ENCODE measurements around the gene UNC13C.

Gene UNC13C

GRCh38 chr15:54131410-54131809, 153.2 kb downstream of the UNC13C start:
- no peak for FAIRE-seq

GRCh38 chr15:54149115-54149531, 170.9 kb downstream of the UNC13C start:
- no peak for FAIRE-seq

GRCh38 chr15:54150255-54150654, 172.0 kb downstream of the UNC13C start:
- no peak for FAIRE-seq

- FAIRE-seq: no peak
These were observed 180.8 kb downstream of the UNC13C start for GRCh38 chr15:54159012-54159411.

GRCh38 chr15:54187325-54187724, 209.1 kb downstream of the UNC13C start:
- FAIRE-seq: no peak

GRCh38 chr15:54197995-54198394, 219.8 kb downstream of the UNC13C start:
- no peak for FAIRE-seq

- no peak for FAIRE-seq
These were observed 228.5 kb downstream of the UNC13C start for GRCh38 chr15:54206586-54207321.

GRCh38 chr15:54208786-54209185, 230.5 kb downstream of the UNC13C start:
- no peak for FAIRE-seq

GRCh38 chr15:54212635-54213034, 234.4 kb downstream of the UNC13C start:
- no peak for FAIRE-seq

- no peak for FAIRE-seq
These were observed 248.2 kb downstream of the UNC13C start for GRCh38 chr15:54226455-54226854.

- FAIRE-seq: no peak
These were observed 249.3 kb downstream of the UNC13C start for GRCh38 chr15:54227569-54227968.

GRCh38 chr15:54250326-54250725, 272.1 kb downstream of the UNC13C start:
- FAIRE-seq: no peak

- no peak for FAIRE-seq
These were observed 277.9 kb downstream of the UNC13C start for GRCh38 chr15:54256190-54256589.

GRCh38 chr15:54273928-54274327, 295.7 kb downstream of the UNC13C start:
- no peak for FAIRE-seq

- no peak for FAIRE-seq
These were observed 299.6 kb downstream of the UNC13C start for GRCh38 chr15:54277834-54278233.

- no peak for FAIRE-seq
These were observed 302.5 kb downstream of the UNC13C start for GRCh38 chr15:54280726-54281125.

GRCh38 chr15:54282228-54282836, 304.1 kb downstream of the UNC13C start:
- FAIRE-seq: no peak

- no peak for FAIRE-seq
These were observed 309.8 kb downstream of the UNC13C start for GRCh38 chr15:54288049-54288448.

GRCh38 chr15:54289590-54290136, 311.4 kb downstream of the UNC13C start:
- no peak for FAIRE-seq

- no peak for FAIRE-seq
These were observed 320.2 kb downstream of the UNC13C start for GRCh38 chr15:54298396-54298795.

GRCh38 chr15:54304321-54304720, 326.1 kb downstream of the UNC13C start:
- no peak for FAIRE-seq

- no peak for FAIRE-seq
These were observed 326.9 kb downstream of the UNC13C start for GRCh38 chr15:54305138-54305537.

- FAIRE-seq: no peak
These were observed 329.1 kb downstream of the UNC13C start for GRCh38 chr15:54307252-54307902.

GRCh38 chr15:54307926-54308325, 329.7 kb downstream of the UNC13C start:
- no peak for FAIRE-seq

All from A204.1 (cell line).